Pulmonary artery endothelial cell (primary cell): ENCODE data around the gene LGALS4. TPM values are rescaled to one million over a fixed set of nuclear protein-coding genes. Genes with fewer than 3 reads are reported as not detected.
"Not testable (repeated sequence)": the region's sequence is repeated elsewhere in the genome, so short reads cannot be mapped to it uniquely, and the experiment has no call there.

Source experiments
- DNase-seq: peaks from one replicate; pipeline ENCODE4 v3.0.0-alpha.2; 2011; ENCODE audit warnings: low read depth, low spot score
- total RNA-seq: library from RNA; depleted of rRNA; stranded (reverse); fragments of >200 nt; gene quantifications from 2 replicates; pipeline ENCODE4 v1.2.3, GENCODE V29; 2014

LGALS4 gene, protein sequence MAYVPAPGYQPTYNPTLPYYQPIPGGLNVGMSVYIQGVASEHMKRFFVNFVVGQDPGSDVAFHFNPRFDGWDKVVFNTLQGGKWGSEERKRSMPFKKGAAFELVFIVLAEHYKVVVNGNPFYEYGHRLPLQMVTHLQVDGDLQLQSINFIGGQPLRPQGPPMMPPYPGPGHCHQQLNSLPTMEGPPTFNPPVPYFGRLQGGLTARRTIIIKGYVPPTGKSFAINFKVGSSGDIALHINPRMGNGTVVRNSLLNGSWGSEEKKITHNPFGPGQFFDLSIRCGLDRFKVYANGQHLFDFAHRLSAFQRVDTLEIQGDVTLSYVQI
- not detected in 2 replicates for total RNA-seq

DNA sequence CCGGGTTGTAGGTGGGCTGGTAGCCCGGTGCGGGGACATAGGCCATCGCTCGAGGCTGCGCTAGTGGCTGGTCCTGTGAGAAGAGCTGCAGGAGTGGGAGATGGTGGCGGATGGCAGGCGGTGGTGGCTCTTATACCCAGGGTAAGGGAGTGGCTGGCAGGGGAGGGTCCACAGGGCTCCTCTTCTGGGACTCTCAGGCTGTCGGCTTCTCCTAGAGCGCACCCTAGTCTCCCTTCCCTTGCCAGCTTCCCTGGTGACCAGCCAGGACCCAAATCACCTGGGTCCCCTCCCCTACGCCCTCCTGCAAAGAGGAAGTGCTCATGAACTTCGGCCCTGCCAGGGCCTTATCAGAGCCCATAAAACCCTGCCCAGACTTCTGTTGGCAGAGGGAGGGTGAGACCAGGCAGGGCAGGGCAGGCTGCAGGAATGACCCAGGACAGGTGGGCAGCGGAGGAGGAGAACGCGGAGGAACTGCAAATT, at the start of gene LGALS4:
TSS of gene LGALS4 (minus strand) at position 105 of the 480 bp plus-strand sequence. CDS start at position 46, 59 bp downstream.
- DNase-seq: no peak

DNA sequence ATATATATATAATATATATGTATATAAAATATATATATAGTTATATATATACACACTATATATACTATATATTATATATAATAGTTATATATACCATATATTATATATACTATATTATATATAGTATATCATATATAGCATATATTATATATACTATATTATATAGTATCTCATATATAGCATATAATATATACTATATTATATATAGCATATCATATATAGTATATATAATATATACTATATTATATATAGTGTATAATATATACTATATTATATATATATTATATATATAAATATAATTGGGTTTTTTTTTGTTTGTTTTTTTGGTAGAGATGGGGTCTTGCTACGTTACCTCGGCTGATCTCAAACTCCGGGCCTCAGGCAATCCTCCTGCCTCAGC, 48.6 kb upstream of the LGALS4 start:
- no peak for DNase-seq

DNA sequence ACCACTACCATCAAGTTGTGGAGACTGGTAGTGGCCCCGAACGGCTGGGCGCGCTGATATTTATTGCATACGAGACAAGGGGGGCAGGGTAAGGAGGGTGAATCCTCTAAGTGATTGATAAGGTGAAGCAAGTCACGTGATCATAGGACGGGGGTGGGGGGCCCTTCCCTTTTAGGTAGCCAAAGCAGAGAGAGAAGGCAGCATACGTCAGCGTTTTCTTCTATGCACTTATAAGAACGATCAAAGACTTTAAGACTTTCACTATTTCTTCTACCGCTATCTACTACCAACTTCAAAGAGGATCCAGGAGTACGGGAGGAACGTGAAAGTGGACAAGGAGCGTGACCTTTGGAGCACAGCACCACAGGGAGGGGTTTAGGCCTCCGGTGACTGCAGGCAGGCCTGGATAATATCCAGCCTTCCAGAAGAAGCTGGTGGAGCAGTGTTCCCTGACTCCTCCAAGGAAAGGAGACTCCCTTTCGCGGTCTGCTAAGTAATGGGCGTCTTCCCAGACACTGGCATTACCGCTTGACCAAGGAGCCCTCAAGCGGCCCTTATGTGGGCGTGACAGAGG, 47.0 kb upstream of the LGALS4 start:
- DNase-seq: not testable (repeated sequence)

DNA sequence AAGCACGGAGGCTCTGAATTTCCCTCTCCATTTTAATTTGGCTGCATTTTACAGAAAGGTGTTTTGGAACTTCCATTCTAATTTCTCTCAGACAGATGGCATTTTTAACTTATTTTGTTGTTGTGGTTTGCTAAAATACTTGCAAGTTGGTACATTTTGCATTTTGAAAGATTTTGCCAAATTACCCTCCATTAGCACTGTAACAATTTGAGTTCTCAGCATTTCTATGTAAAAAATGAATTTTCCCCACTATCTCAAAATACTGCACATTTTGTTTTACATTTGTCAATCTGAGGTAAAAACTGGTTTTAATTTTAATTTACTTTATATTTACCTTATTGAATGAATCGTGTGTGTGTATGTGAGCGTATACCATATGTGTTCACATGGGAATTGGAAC, 44.1 kb upstream of the LGALS4 start:
- no peak for DNase-seq

DNA sequence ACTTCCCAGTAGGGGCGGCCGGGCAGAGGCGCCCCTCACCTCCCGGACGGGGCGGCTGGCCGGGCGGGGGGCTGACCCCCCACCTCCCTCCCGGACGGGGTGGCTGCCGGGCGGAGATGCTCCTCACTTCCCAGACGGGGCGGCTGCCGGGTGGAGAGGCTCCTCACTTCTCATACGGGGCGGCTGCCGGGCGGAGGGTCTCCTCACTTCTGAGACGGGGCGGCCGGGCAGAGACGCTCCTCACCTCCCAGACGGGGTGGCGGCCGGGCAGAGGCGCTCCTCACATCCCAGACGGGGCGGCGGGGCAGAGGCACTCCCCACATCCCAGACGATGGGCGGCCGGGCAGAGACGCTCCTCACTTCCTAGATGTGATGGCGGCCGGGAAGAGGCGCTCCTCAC, 43.0 kb upstream of the LGALS4 start:
- DNase-seq: not testable (repeated sequence)

DNA sequence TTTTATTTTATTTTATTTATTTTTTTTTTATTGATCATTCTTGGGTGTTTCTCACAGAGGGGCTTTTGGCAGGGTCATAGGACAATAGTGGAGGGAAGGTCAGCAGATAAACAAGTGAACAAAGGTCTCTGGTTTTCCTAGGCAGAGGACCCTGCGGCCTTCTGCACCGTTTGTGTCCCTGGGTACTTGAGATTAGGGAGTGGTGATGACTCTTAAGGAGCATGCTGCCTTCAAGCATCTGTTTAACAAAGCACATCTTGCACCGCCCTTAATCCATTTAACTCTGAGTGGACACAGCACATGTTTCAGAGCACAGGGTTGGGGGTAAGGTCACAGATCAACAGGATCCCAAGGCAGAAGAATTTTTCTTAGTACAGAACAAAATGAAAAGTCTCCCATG, 42.2 kb upstream of the LGALS4 start:
- DNase-seq: not testable (repeated sequence)

DNA sequence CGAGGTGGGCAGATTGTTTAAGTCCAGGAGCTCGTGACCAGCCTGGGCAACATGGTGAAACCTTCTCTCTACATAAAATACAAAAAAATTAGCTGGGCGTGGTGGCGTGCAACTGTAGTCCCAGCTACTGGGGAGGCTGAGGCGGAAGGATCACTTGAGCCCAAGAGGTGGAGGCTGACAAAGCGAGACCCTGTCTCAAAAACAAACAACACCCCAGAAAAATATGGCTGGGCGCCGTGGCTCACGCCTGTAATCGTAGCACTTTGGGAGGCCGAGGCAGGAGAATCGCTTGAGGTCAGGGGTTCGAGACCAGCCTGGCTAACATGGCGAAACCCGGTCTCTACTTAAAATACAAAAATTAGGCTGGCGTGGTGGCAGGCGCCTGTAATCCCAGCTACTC, 40.5 kb upstream of the LGALS4 start:
- DNase-seq: no peak

DNA sequence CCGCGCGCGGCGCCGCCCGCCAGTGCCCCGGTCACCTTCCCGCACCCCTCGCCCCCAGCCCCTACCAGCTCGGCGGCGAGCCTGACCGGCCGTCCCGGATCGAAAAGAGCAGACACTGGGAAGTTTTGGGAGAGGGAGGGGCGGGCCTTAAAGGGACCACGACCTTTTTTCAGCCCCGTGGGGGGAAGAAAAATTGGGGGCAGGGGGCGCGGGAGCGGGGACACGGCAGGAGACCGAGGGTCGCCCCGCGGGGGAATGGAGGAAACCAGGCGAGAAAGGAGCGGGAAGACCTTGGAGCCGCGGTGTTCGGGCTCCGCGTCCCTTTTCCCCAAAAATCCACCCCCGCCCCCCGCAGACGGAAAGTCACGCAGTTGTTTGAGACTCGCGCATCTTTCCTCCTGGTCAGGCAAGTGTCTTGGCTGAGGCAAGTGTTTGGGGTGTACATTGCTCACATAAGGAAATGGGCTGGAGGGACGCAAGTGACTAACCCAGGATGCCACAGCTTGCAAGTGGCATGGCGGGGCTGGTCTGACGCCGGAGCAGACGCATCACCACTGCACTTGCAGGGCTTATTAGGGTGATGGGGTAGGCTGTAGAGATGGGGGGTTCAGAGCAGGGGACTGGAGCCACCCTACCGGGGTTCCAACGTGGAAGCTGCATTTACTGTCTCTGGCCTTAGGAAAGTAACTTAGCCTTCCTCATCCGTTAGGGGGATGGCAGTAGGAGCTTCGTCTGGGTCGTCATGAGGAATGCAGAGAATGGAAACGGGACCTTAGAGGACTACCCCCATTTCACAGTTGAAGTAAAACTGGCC, 39.7 kb upstream of the LGALS4 start:
- DNase-seq: no peak

DNA sequence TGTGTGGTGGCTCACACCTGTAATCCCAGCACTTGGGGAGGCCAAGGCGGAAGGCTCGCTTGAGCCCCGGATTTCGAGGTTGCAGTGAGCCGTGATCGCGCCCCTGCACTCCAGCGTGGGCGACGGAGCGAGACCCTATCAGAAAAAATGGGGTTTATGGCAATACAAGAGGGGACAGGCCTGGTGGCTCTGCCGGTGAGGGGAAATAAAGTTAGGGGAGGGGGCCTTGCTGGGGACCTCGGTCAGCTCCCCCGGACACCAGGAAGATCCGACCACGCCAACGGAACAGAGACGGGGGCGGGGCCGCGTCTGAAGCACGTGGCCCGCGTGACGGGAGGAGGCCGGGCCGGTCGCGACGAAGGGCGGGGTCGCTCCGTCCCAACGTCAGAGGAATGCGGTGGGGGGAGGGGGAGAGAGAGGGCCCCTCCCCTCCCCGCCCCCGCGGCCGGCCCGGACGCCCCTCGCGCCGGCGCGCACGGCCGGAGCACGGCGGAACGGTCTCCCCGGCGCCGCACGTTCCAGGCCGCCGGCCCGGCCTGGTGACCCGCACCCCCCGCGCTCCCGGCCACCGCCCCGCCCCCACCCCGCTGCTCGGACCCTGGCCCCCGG, 39.0 kb upstream of the LGALS4 start:
- peak; percentile 67 for DNase-seq

DNA sequence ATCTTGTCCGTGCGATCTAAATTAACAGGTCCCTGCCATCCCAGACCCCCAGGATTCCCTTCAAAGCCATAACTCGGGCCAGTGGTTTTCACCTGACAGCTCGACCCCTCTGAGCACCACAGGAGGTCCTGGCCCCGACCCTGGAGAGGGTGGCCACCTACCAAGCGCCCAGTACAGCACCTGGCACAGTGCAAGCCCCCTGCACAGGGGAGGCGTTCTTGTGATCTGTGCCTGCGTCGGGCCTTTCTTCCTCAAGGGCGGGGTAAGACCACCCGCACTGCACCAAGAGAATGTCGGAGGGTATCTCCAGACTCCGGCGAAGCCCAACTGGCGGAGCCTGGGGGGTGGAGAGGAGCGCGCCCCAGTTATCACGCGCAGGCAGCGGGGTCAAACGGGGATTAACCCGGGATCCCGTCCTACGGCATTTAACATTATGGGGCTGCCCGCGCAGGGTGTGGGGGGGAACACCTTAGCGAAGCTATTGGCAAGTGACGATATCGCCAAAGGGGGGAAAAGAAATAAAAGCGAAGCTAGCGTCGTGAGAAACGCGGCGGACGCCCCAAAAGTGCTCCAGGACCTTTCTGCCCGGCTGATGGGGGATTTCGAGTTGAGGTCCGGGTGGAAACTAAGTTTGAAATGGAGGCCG, 38.4 kb upstream of the LGALS4 start:
- no peak for DNase-seq

DNA sequence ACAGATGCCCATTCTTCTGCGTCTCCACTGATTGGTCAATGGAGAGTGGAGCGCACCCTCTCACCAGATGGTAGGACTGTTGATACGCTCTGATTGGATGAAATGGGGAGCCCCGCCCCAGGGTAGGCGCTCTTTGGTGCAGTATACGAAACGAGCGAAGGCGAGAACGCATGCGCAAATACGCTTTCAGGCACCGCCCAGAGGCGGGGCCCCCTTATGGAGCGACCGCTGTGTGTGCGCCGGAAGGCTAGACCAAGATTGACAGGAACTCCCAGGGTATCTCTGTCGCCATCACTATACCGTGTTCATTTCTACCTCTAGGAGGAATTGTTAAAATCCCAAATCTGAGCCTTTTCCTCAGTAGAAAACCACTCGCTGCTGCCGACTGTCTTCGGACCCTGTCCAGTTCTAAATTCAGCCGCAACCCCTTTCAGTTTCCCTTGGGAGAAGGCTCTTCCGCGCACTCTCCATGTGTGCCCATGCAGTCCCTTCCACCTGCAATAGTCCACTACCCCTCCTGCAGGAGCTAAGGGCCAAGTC, 37.8 kb upstream of the LGALS4 start:
- DNase-seq: no peak

DNA sequence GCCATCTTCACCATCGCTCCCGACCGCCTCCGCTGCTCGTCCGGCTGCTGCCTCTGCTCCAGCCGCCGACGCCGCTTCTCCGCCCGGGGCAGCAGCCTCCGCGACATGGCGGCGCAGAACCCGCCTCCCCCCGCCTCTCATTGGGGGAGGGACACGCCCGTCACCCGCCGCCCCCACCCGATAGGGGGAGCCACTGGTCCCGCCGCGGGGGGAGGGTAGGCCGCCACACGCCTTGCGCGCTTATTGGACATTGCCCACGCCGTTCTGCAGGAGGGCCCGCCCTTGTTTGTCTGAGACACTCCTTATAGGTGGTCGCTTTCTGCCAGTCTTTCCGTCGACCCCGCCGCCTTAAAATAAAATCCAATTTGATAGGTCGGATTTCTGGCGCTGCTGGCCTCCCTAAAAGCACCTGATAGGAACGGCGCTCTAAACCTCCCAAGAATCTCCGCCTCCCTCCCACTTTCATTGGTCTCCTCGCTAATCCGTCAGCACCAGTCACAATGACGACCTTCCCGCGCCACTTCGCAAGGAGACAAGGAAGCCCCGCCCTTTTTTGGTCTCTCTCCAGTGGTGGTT, 37.2 kb upstream of the LGALS4 start, which contains the start of gene HNRNPL:
TSS of gene HNRNPL (minus strand) at position 127 of the 576 bp plus-strand sequence. CDS start at position 107, 20 bp downstream.
- peak; percentile 100 for DNase-seq

DNA sequence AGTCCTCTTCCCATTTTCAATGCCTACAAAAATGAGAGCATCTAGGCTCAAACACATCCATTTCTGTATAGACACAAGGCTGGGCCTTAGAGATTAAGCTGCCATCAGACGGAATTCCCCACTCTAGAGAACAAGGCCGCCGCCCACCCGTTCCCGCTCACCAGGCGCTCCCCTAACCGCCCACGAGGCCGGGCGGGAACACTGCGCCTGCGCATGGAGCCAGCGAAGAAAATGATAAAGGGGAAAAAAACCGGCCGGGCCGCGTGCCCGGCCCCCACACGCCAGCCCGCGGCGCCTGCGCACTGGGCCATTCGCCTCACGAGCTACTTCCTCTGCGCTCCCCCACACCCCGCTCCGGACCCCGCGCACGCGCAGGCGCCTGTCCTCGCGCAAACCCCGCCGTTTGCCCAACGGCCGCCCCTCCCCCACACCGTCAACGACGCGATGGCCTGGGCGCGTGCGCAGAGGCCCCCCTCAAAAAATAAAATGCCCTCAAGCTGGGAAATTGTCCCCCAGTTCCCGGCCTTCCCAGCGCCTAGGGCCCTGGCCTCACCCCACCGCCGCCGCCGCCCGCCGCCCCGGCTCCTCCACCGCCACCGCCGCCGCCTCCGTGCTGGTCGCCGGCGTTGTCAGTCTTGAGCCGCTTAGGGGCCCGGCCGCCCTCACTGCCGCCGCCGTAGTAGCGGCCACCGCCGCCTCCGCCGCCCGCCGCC, 36.6 kb upstream of the LGALS4 start:
- peak; percentile 74 for DNase-seq

DNA sequence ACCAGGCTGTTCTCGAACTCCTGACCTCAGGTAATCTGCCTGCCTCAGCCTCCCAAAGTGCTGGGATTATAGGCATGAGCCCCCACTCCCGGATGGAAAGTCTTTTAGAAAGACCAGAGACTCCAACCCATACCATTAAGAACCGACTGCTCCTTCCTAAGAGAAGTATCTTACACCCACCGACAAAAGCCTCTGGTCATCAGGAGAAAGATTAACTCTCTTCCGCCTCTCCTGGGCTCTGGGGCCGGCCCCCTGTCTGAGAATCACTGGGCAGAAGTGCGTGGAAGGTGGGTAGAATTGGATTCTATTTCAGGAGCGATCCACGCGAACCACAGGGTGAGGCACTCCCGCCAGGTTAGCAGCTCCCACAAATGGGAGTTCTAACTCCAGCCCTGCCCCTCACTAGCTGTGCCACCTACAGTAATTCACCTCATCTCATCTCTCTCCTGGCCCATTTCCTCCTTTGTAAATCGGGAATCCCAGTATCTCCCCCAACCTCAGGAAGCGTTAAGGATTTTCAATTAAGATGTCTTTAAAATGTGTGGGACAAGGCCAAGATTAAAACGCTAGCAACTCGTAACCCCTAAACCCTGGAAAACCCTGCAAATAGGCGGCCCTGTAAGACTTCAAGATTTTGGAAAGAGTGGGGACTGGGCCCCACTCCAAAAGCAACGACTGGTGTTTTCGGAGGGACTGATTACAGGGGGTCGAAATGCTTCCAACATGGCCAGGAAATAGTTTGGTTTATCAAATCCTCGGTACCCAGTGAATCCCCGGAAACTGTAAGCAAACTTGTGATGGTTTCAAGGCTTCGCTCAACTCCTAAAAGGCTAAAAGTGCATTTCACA, 35.8 kb upstream of the LGALS4 start:
- no peak for DNase-seq

DNA sequence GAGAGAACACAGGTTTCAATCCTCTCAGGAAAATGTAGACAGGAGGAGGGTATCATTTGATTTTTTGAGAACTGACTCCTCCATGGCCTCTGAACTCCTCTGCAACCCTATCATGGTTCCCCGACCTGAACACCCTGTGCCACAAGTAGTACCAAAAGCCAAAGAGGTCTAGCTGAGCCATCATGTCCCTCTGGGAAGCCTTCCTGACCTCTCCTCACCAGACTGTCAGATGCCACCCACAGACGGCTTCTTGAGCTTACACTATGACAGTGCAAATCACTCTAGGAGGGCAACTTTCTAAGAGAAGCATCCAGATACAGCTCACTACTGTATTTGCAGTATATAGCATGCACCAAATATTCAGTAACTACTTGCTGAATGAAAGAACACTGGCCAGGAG, 33.4 kb upstream of the LGALS4 start:
- DNase-seq: no peak

DNA sequence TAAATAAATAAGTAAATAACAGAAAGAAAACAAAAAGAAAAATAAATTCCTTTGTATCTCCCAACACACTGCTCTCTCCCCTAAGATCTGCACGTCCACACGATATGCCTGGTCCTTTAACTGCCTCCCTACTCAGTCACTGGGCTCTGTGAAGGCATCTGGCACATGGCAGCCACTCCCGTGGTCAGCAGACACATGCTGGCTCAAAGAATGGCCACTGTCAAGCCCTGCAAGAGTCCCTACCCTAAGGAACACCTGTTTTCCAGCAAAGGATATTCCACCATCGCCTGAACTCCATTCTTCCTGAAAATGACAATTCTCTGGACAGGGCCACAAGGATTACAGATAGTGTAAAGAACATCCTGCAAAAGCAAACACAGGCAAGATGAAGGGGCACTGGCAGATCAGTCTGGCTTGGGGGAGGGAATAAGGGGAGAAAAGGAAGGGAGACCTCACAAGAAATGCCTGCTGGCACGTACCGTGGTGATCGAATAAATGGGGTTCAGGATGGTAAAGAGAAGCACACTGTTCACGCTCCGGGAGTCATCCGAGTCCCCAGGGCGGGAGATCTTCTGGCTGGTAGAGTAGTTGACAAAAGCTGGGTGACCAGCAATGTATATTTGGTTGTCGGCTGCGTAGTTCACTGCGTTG, 32.8 kb upstream of the LGALS4 start:
- no peak for DNase-seq

DNA sequence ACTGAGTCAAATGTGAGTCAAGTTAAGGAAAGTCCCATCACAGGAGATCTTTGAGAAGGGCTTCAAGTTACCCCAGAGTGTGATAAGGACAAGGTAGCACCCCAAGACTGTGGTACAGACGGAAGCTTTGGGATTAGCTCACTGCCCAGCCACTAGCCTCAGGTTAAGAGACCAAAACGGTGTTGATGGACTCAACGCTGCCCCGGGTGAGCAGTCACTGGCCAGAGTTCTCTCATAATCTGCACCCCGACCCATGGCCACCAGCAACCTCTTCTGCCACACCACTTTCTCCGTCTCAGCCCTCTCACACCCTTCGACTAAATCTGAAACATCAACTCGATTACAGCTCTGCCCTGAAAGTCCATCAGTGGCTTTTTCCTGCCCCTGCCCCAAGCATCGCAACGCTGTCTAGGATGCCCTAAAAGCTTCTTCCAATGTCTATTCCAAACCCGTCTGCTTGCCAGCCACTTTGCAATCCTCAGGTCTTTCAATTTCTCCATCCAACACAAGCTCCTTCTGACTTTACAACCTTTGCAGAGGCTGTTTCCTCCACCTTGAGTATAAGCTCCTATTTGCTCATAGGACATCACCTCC, 31.4 kb upstream of the LGALS4 start:
- no peak for DNase-seq

DNA sequence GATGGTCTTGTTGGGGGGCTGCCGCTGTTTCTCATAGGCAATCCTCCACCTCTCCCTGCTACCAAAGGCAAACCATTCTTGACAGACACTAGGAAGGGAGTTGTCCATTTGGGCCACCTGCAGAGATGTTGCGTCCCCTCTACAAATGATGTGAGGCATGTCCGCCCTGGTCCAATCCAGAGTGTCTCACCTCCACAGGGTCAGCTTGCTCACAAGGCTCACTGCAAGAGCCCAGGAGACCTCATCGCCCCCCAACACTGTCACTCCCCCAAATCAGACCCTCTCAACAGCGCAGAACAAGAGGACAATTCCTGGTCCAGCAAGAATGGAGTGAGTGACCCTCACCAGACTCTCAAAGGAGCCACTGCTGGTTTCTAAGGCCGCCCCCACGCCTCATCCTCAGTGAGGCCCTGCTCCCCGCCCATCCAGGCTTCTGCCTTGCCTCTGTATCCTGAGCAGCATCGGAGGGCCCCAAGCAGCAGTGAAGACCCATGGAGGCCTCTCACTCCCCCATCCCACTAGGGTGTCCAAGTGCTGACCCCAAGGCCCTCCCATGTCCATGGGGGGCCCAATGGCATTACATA, 30.5 kb upstream of the LGALS4 start:
- DNase-seq: no peak
